Smooth muscle cell of bladder (primary cell): ENCODE results near the gene TMEM182. TPM values are rescaled to one million over a fixed set of nuclear protein-coding genes. Genes with fewer than 3 reads are reported as not detected.

Experiments used
- total RNA-seq: library from RNA; depleted of rRNA; stranded (reverse); fragments of >200 nt; gene quantifications from 2 replicates; pipeline ENCODE4 v1.2.3, GENCODE V29; 2014

TMEM182 gene
- 1.6 and 3.3 TPM in 2 replicates for total RNA-seq

GRCh38 chr2:102761763-102762162, at the start of gene TMEM182:
TSS of gene TMEM182 (plus strand) at chr2:102762031. CDS start at chr2:102762218, 187 bp downstream.

Other genes with a start within 250 kb of the TMEM182 start
- gene SLC9A2, start 142.5 kb upstream of the TMEM182 start, total RNA-seq: not detected in 2 replicates